ENCODE results near the gene TOMM34.

TOMM34 gene

GRCh38 chr20:44960103-44960852 lies at the start of gene TOMM34:
TSS of gene TOMM34 (minus strand) at chr20:44960397. CDS start at chr20:44960333, 64 bp downstream.
- DNase-seq (ENCODE audit: low spot score) = peak; percentile 92

- no peak for DNase-seq (ENCODE audit: low spot score)
These were observed 48.4 kb upstream of the TOMM34 start for GRCh38 chr20:45008521-45009049.

GRCh38 chr20:44997668-44998067 lies 37.5 kb upstream of the TOMM34 start:
- no peak for DNase-seq (ENCODE audit: low spot score)

- no peak for DNase-seq (ENCODE audit: low spot score)
These were observed 37.0 kb upstream of the TOMM34 start for GRCh38 chr20:44997171-44997570.

GRCh38 chr20:44993343-44993742 lies 33.1 kb upstream of the TOMM34 start:
- DNase-seq (ENCODE audit: low spot score) = peak; percentile 33

- no peak for DNase-seq (ENCODE audit: low spot score)
These were observed 30.8 kb upstream of the TOMM34 start for GRCh38 chr20:44990957-44991356.

GRCh38 chr20:44990425-44990824 lies 30.2 kb upstream of the TOMM34 start:
- DNase-seq (ENCODE audit: low spot score) = peak; percentile 38

- DNase-seq (ENCODE audit: low spot score) = no peak
These were observed 28.5 kb upstream of the TOMM34 start for GRCh38 chr20:44988631-44989171.

- no peak for DNase-seq (ENCODE audit: low spot score)
These were observed 23.0 kb upstream of the TOMM34 start for GRCh38 chr20:44983093-44983674.

- no peak for DNase-seq (ENCODE audit: low spot score)
These were observed 21.7 kb upstream of the TOMM34 start for GRCh38 chr20:44981736-44982406.

GRCh38 chr20:44979090-44979621 lies 19.0 kb upstream of the TOMM34 start:
- peak; percentile 79 for DNase-seq (ENCODE audit: low spot score)

GRCh38 chr20:44976698-44977097 lies 16.5 kb upstream of the TOMM34 start:
- no peak for DNase-seq (ENCODE audit: low spot score)

- no peak for DNase-seq (ENCODE audit: low spot score)
These were observed 12.9 kb upstream of the TOMM34 start for GRCh38 chr20:44973053-44973452.

GRCh38 chr20:44970243-44970757 lies 10.1 kb upstream of the TOMM34 start:
- peak; percentile 68 for DNase-seq (ENCODE audit: low spot score)

- peak; percentile 65 for DNase-seq (ENCODE audit: low spot score)
These were observed 9.2 kb upstream of the TOMM34 start for GRCh38 chr20:44969300-44969894.

- DNase-seq (ENCODE audit: low spot score) = peak; percentile 63
These were observed 7.1 kb upstream of the TOMM34 start for GRCh38 chr20:44967207-44967807.

- peak; percentile 95 for DNase-seq (ENCODE audit: low spot score)
These were observed 6.1 kb upstream of the TOMM34 start, which contains the start of gene STK4 for GRCh38 chr20:44966030-44966961. TSS of gene STK4 (plus strand) at chr20:44966512. CDS start at chr20:44966569, 57 bp downstream.

GRCh38 chr20:44965651-44966029 lies 5.4 kb upstream of the TOMM34 start:
- no peak for DNase-seq (ENCODE audit: low spot score)

GRCh38 chr20:44963325-44964215 lies 3.4 kb upstream of the TOMM34 start:
- no peak for DNase-seq (ENCODE audit: low spot score)
